Dendritic cell treated with granulocyte-macrophage colony-stimulating factor and Interleukin-4, amounts not matched to agents 40 ng/mL and 50 ng/mL, for 4 days (primary cell): ENCODE data around the gene SLC16A8.

Source experiments
- H3K27ac Mint-ChIP-seq: one replicate; pipeline ENCODE4 v1.8.0; 2022; ENCODE audit warnings: mild to moderate bottlenecking, mixed read lengths
- H3K27me3 Mint-ChIP-seq: one replicate; pipeline ENCODE4 v1.8.0; 2022; ENCODE audit warnings: mild to moderate bottlenecking, mixed read lengths
- H3K36me3 Mint-ChIP-seq: one replicate; pipeline ENCODE4 v1.8.0; 2022; ENCODE audit warnings: low read depth, mixed read lengths
- H3K4me1 Mint-ChIP-seq: one replicate; pipeline ENCODE4 v1.8.0; 2022; ENCODE audit warnings: low read depth, mixed read lengths
- H3K4me3 Mint-ChIP-seq: one replicate; pipeline ENCODE4 v1.8.0; 2022; ENCODE audit warnings: mild to moderate bottlenecking, moderate library complexity, mixed read lengths
- H3K9me3 Mint-ChIP-seq: one replicate; pipeline ENCODE4 v1.8.0; 2022; ENCODE audit warnings: mixed read lengths
- intact Hi-C: fragments of 100-400 bp; cut with micrococcal nuclease; formaldehyde crosslinking; loops from one replicate; pipeline ENCODE4 v1.15.0; 2022

The SLC16A8 gene

GRCh38 chr22:38108561-38109319 is 24.8 kb upstream of the SLC16A8 start:
- Mint-ChIP-seq H3K27me3 (peaks cover 57% of the 10 kb centered on the region), H3K36me3 (no peaks in the 10 kb centered on the region), H3K4me3 (no peak overlapping the region), H3K4me1 (no peaks in the 10 kb centered on the region), H3K9me3 (no peaks in the 10 kb centered on the region), H3K27ac (no peak overlapping the region)
- intact Hi-C loops, result loop anchor here (10.0 kb wide), 1 partner anchor 246 kb away; no protein-coding TSS in a partner anchor

GRCh38 chr22:38107692-38108515 is 23.9 kb upstream of the SLC16A8 start:
- H3K27me3 Mint-ChIP-seq, result peaks cover 49% of the 10 kb centered on the region
- intact Hi-C loops, result loop anchor here (10.0 kb wide), 1 partner anchor 247 kb away; no protein-coding TSS in a partner anchor
- H3K4me3 Mint-ChIP-seq, result no peak overlapping the region
- no peak overlapping the region for H3K27ac Mint-ChIP-seq
- no peaks in the 10 kb centered on the region for H3K4me1 Mint-ChIP-seq
- H3K9me3 Mint-ChIP-seq, result no peaks in the 10 kb centered on the region
- no peaks in the 10 kb centered on the region for H3K36me3 Mint-ChIP-seq

DNA sequence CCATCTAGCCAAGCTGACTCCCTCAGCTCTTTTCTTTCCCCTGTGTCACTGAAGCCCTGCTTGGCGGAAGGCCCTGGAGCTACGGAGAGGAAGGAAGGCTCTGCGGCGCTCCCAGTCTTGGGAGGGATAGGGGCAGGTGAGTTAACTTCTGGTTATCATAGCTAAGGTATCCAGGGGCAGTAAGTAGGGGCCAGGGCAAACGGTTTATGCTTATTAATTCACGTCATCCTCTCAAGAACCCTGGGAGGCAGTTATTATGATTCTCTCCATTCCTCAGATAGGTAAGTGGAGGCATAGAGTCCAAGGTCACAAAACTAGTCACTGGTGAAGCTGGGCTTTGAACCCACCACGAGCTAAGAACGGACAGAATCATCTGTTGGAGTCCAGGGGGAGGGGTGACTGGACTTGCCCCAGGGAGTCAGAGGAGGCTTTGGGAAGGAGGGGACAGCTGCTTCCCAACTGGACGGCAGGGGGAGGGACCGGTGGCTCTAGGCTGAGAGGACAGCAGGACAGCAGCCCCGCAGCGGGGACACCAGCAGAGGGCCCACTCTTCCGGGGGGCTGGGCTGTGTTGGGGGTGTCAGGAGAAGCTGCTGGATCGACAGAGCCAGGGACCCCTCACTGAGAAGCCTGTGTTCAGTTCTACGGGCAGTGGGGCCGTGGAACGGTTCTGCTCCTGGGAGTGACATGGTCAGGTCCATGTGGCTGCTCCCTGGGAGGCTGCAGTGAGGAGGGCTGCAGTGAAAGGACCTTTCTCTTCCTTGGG is 23.0 kb upstream of the SLC16A8 start:
- Mint-ChIP-seq H3K27me3 (peaks cover 46% of the 10 kb centered on the region), H3K9me3 (no peaks in the 10 kb centered on the region), H3K36me3 (no peaks in the 10 kb centered on the region), H3K27ac (no peak overlapping the region), H3K4me3 (no peak overlapping the region), H3K4me1 (no peaks in the 10 kb centered on the region)
- intact Hi-C loops, result loop anchor here (10.0 kb wide), 1 partner anchor 248 kb away; no protein-coding TSS in a partner anchor

- H3K27me3 Mint-ChIP-seq, result peaks cover 33% of the 10 kb centered on the region
Measured at GRCh38 chr22:38104084-38104483, 20.1 kb upstream of the SLC16A8 start.

DNA sequence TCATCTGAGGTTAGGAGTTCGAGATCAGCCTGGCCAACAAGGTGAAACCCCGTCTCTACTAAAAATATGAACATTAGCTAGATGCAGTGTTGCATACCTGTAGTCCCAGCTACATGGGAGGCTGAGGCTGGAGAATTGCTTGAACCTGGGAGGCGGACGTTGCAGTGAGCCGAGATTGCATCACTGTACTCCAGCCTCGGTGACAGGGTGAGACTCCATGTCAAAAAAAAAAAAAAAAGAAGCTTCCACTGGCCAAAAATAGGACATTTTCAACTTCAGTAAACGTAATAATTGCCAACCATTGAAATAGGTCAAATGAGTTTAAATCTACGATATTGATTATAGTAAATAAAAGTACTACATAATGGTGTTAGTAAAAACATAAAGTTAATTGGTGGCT is 19.7 kb upstream of the SLC16A8 start:
- Mint-ChIP-seq H3K9me3 (no peaks in the 10 kb centered on the region), H3K27ac (no peak overlapping the region), H3K4me1 (no peaks in the 10 kb centered on the region), H3K27me3 (peaks cover 36% of the 10 kb centered on the region), H3K36me3 (no peaks in the 10 kb centered on the region), H3K4me3 (no peak overlapping the region)
- intact Hi-C loops, result loop anchor here (2.0 to 10.0 kb wide), 3 partner anchors 51 to 251 kb away; no protein-coding TSS in a partner anchor

More at GRCh38 chr22:38104084-38104483, 20.1 kb upstream of the SLC16A8 start:
- intact Hi-C loops, result loop anchor here (2.0 to 10.0 kb wide), 3 partner anchors 51 to 251 kb away; no protein-coding TSS in a partner anchor
- no peaks in the 10 kb centered on the region for H3K36me3 Mint-ChIP-seq
- no peak overlapping the region for H3K4me3 Mint-ChIP-seq
- no peaks in the 10 kb centered on the region for H3K4me1 Mint-ChIP-seq
- no peaks in the 10 kb centered on the region for H3K9me3 Mint-ChIP-seq
- no peak overlapping the region for H3K27ac Mint-ChIP-seq

DNA sequence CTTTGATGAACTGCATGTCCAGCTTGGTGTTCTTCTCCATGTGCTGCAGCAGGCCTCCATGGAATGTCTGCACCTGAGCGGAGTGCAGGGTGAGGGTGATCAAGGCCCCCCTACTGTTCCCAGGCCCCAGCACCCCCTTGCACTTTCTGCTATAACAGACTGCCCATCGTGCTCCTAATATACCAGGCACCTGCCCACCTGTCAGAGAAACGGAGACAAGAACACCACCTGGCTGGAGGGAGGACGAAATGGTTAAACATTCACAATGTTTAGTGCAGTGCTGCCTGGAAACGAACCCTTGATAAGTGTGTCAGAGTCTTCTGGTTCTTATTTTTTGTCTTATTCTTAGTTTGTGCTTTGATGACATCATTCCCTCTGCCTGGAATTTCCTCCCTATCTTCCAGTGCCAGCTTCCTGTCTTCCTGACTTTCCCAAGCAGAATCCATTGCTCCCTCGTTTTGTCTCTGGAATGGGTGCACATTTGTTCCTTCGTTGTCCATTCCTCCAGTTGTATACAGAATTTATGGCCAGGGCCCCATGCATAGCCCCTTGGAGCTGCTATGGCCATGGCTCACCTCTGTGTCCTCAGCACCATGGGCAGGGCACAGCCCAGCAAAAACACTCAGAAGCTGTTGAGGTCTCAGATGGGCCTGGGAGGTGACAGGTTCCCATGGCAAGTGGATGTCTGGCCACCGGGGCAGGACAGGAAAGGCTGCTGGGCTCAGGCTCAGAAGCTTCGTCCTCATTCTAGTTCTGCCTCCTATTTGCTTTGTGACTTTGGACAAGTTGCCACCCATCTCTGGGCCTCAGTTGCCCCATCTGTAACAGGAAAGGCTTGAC is 14.6 kb upstream of the SLC16A8 start:
- peaks cover 22% of the 10 kb centered on the region for H3K27me3 Mint-ChIP-seq
- H3K4me1 Mint-ChIP-seq, result no peaks in the 10 kb centered on the region
- H3K4me3 Mint-ChIP-seq, result no peak overlapping the region
- H3K36me3 Mint-ChIP-seq, result no peaks in the 10 kb centered on the region
- no peaks in the 10 kb centered on the region for H3K9me3 Mint-ChIP-seq
- intact Hi-C loops, result no loop called here
- no peak overlapping the region for H3K27ac Mint-ChIP-seq

DNA sequence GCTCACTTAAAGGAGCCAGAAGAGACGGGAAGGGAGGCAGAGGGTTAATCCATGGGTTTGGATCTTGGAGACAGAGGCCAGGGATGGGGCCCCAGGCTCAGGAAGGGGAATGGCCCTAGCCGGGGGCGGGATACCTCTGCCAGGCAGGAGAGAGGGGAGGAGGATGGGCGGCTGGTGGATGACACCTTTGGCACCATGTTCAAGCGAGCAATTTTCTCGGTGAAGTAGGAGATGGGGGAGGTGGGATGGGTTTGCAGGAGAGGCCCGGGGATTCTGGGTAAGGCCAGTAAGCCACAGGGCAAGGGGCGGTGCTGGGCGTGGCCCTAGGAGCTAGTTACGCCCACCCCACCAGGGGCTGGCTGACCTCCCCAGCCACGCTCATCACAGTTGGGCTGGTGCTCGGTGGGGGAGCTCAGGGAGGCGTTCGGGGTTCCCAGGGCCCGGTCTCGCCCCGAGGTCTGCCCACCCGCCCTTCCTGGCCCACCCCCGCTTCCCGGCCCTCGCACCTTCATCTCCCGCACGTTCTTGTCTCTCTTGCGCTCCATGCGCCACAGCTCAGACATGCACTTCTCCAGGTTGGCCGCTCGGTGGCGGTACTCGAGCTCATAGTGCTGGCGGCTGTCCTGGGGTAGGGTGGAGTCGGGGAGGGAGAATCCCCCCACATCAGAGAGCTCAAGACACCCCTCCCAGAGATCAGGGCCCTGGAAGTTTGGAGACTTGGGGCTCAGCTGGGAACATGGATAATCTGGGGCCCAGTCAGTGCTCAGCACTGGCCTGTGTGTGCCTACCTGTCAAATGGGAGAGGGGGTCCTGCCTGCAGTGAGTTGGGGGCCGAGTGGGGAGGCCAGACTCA is 13.8 kb upstream of the SLC16A8 start:
- Mint-ChIP-seq H3K27me3 (peaks cover 27% of the 10 kb centered on the region), H3K27ac (no peak overlapping the region), H3K4me3 (no peak overlapping the region), H3K36me3 (no peaks in the 10 kb centered on the region), H3K9me3 (no peaks in the 10 kb centered on the region), H3K4me1 (no peaks in the 10 kb centered on the region)
- intact Hi-C loops, result no loop called here

- intact Hi-C loops, result no loop called here
- no peaks in the 10 kb centered on the region for H3K9me3 Mint-ChIP-seq
- H3K36me3 Mint-ChIP-seq, result no peaks in the 10 kb centered on the region
- H3K4me1 Mint-ChIP-seq, result no peaks in the 10 kb centered on the region
- no peak overlapping the region for H3K27ac Mint-ChIP-seq
- H3K4me3 Mint-ChIP-seq, result no peak overlapping the region
- peaks cover 25% of the 10 kb centered on the region for H3K27me3 Mint-ChIP-seq
Measured at GRCh38 chr22:38097058-38097457, 13.1 kb upstream of the SLC16A8 start.

GRCh38 chr22:38089474-38089851 is 5.5 kb upstream of the SLC16A8 start:
- no peaks in the 10 kb centered on the region for H3K4me1 Mint-ChIP-seq

GRCh38 chr22:38088629-38089473 is 4.9 kb upstream of the SLC16A8 start:
- Mint-ChIP-seq H3K4me3 (no peak overlapping the region), H3K27ac (no peak overlapping the region), H3K36me3 (no peaks in the 10 kb centered on the region), H3K4me1 (no peaks in the 10 kb centered on the region), H3K27me3 (peaks cover 68% of the 10 kb centered on the region), H3K9me3 (no peaks in the 10 kb centered on the region)
- intact Hi-C loops, result no loop called here

More at GRCh38 chr22:38089474-38089851, 5.5 kb upstream of the SLC16A8 start:
- intact Hi-C loops, result no loop called here
- no peaks in the 10 kb centered on the region for H3K36me3 Mint-ChIP-seq
- no peaks in the 10 kb centered on the region for H3K9me3 Mint-ChIP-seq
- no peak overlapping the region for H3K27ac Mint-ChIP-seq
- H3K27me3 Mint-ChIP-seq, result peaks cover 65% of the 10 kb centered on the region
- no peak overlapping the region for H3K4me3 Mint-ChIP-seq

DNA sequence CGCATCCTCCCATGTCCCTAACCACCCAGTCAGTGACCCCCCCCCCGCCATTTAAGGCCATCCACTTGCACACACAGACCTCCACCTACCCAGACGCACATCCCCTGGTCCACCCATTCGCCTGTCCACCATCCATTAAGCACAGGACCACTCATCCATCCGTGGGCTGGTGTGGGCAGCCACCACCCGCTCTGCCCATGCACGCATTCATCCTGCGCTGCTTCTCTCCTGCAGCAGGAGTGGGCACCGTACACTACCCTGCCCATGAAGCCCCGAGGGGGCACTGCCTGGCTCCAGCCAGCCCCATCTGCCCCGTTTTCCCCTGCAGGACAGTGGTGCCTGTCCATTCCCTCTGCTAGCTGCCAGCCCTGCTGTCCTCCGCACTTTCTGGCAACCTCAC is 3.9 kb upstream of the SLC16A8 start:
- H3K27ac Mint-ChIP-seq, result no peak overlapping the region
- H3K27me3 Mint-ChIP-seq, result peaks cover 73% of the 10 kb centered on the region
- no peak overlapping the region for H3K4me3 Mint-ChIP-seq
- H3K4me1 Mint-ChIP-seq, result no peaks in the 10 kb centered on the region
- H3K9me3 Mint-ChIP-seq, result no peaks in the 10 kb centered on the region
- H3K36me3 Mint-ChIP-seq, result no peaks in the 10 kb centered on the region
- intact Hi-C loops, result no loop called here

DNA sequence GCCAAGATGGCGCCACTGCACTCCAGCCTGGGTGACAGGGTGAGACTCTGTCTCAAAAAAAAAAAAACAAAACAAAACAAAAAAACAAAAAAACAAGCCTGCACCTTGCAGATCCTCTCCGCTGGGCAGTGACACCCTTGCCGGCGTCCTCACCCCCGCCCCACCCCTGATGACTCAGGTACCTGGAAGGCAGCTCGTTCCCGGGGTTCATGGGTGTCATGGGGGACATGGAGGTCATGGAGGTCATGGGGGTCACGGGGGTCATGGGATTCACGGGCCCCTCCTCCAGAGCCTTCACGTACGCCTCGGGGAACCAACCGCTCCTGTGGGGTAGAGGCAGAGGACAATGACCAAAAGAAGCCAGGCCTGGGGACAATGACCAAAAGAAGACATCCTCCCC is 3.0 kb upstream of the SLC16A8 start:
- H3K27me3 Mint-ChIP-seq, result peaks cover 82% of the 10 kb centered on the region
- no peak overlapping the region for H3K4me3 Mint-ChIP-seq
- H3K27ac Mint-ChIP-seq, result no peak overlapping the region

More for the DNA sequence above, 3.0 kb upstream of the SLC16A8 start:
- intact Hi-C loops, result no loop called here
- Mint-ChIP-seq H3K9me3 (no peaks in the 10 kb centered on the region), H3K4me1 (peaks cover 7% of the 10 kb centered on the region), H3K36me3 (no peaks in the 10 kb centered on the region)
